CD4-positive, alpha-beta memory T cell (primary cell): Measurements from ENCODE around the gene FRMPD4. TPM values are rescaled to one million over a fixed set of nuclear protein-coding genes. Genes with fewer than 3 reads are reported as not detected.

Source experiments
- CTCF ChIA-PET: fragments of 350-600 bp; sonication (Branson Sonifier 250); formaldehyde crosslinking; loops from one replicate; lab custom pipeline; 2021; ENCODE audit warnings: inconsistent platforms; ENCODE audit not compliant: partially characterized antibody; lab: Charles Lee
- POLR2A ChIA-PET: fragments of 350-600 bp; sonication (Branson Sonifier 250); formaldehyde crosslinking; loops from one replicate; lab custom pipeline; 2021; ENCODE audit not compliant: partially characterized antibody; lab: Charles Lee
- DNase-seq, 5 donors: peaks; one replicate each; pipeline versions ENCODE4 v3.0.0 to v3.0.0-alpha.2; 2020 to 2022; ENCODE audit warnings: mixed read lengths in 1 of 5
- H3K27ac ChIP-seq: one replicate; pipeline ENCODE4 v1.7.0; 2013; ENCODE audit warnings: low read depth, low read length
- H3K27me3 ChIP-seq: 2 replicates; pipeline ENCODE4 v1.7.0; 2013; ENCODE audit warnings: mild to moderate bottlenecking, low read length, moderate library complexity; ENCODE audit not compliant: insufficient read depth
- H3K36me3 ChIP-seq: 2 replicates; pipeline ENCODE4 v1.7.0; 2013; ENCODE audit warnings: mild to moderate bottlenecking, low read length, moderate library complexity; ENCODE audit not compliant: insufficient read depth
- H3K4me1 ChIP-seq: 2 replicates; pipeline ENCODE4 v1.7.0; 2013; ENCODE audit warnings: mild to moderate bottlenecking, low read length, moderate library complexity; ENCODE audit not compliant: insufficient read depth
- H3K4me3 ChIP-seq, 2 donors: one replicate each; pipeline ENCODE4 v1.7.0; 2013; ENCODE audit warnings: low read length in 2 of 2, mild to moderate bottlenecking in 1 of 2
- H3K9me3 ChIP-seq, 2 donors: one replicate each; pipeline ENCODE4 v1.7.0; 2013; ENCODE audit warnings: low read length in 2 of 2, control low read depth in 1 of 2; ENCODE audit not compliant: control insufficient read depth in 1 of 2
- H3K27ac Mint-ChIP-seq, 7 donors: one replicate each; pipeline ENCODE4 v1.8.0; 2020 to 2021; ENCODE audit warnings: mixed read lengths in 7 of 7, mild to moderate bottlenecking in 6 of 7, inconsistent platforms in 3 of 7, moderate library complexity in 3 of 7
- H3K27me3 Mint-ChIP-seq, 2 donors: one replicate each; pipeline ENCODE4 v1.8.0; 2020 to 2021; ENCODE audit warnings: mixed read lengths in 2 of 2
- H3K36me3 Mint-ChIP-seq, 2 donors: one replicate each; pipeline ENCODE4 v1.8.0; 2020 to 2021; ENCODE audit warnings: mixed read lengths in 2 of 2, inconsistent platforms in 1 of 2, mild to moderate bottlenecking in 1 of 2
- H3K4me1 Mint-ChIP-seq, 4 donors: one replicate each; pipeline ENCODE4 v1.8.0; 2020 to 2021; ENCODE audit warnings: mixed read lengths in 4 of 4, mild to moderate bottlenecking in 1 of 4
- H3K4me3 Mint-ChIP-seq, 8 donors: one replicate each; pipeline ENCODE4 v1.8.0; 2020 to 2021; ENCODE audit warnings: mixed read lengths in 8 of 8, mild to moderate bottlenecking in 7 of 8, moderate library complexity in 6 of 8, inconsistent platforms in 3 of 8
- H3K9me3 Mint-ChIP-seq, 8 donors: one replicate each; pipeline ENCODE4 v1.8.0; 2020 to 2021; ENCODE audit warnings: mixed read lengths in 8 of 8, mild to moderate bottlenecking in 5 of 8, inconsistent platforms in 3 of 8, moderate library complexity in 1 of 8
- intact Hi-C: fragments of 100-400 bp; cut with micrococcal nuclease; formaldehyde crosslinking; loops from one replicate; pipeline ENCODE4 v1.15.1; 2023
- polyA plus RNA-seq, 2 donors: library from polyadenylated mRNA; unstranded; fragments of 300-500 nt; fragmentation: Illumina TruSeq; gene quantifications; one replicate each; pipeline ENCODE4 v1.2.3, GENCODE V29; 2021
- total RNA-seq, 2 experiments: library from RNA; stranded (reverse); gene quantifications; one replicate each; pipeline ENCODE4 v1.2.3, GENCODE V29; 2021

Gene FRMPD4
- total and polyA plus RNA-seq, 4 experiments from 2014 or later = not detected

GRCh38 chrX:12447448-12448064, 309.3 kb downstream of the FRMPD4 start:
- no peaks in the 10 kb centered on the region for H3K36me3 ChIP-seq
- intact Hi-C loops = no loop called here
- no peak overlapping the region for H3K27ac Mint-ChIP-seq
- no peaks in the 10 kb centered on the region for H3K9me3 ChIP-seq
- H3K36me3 Mint-ChIP-seq = no peaks in the 10 kb centered on the region
- POLR2A ChIA-PET = no interaction called here
- CTCF ChIA-PET = no interaction called here
- no peak overlapping the region for H3K4me3 ChIP-seq
- no peak overlapping the region for H3K27ac ChIP-seq
- no peak overlapping the region for H3K4me3 Mint-ChIP-seq
- H3K9me3 Mint-ChIP-seq = peaks cover 0 to 5% (median 0%) of the 10 kb centered on the region in 8 donors
- no peaks in the 10 kb centered on the region for H3K27me3 ChIP-seq
- H3K4me1 ChIP-seq = no peaks in the 10 kb centered on the region
- no peak for DNase-seq
- no peaks in the 10 kb centered on the region for H3K27me3 Mint-ChIP-seq
- H3K4me1 Mint-ChIP-seq = no peaks in the 10 kb centered on the region

GRCh38 chrX:12452268-12452667, 314.0 kb downstream of the FRMPD4 start:
- Histone ChIP-seq H3K27ac (no peak overlapping the region), H3K27me3 (no peaks in the 10 kb centered on the region), H3K4me1 (no peaks in the 10 kb centered on the region), H3K4me3 (no peak overlapping the region), H3K9me3 (no peaks in the 10 kb centered on the region), H3K36me3 (no peaks in the 10 kb centered on the region)
- CTCF ChIA-PET = no interaction called here
- no peaks in the 10 kb centered on the region for H3K27me3 Mint-ChIP-seq
- DNase-seq = no peak
- H3K4me1 Mint-ChIP-seq = no peaks in the 10 kb centered on the region
- intact Hi-C loops = no loop called here
- POLR2A ChIA-PET = no interaction called here
- no peak overlapping the region for H3K4me3 Mint-ChIP-seq
- H3K27ac Mint-ChIP-seq = no peak overlapping the region
- H3K9me3 Mint-ChIP-seq = peaks cover 0 to 5% (median 0%) of the 10 kb centered on the region in 8 donors
- no peaks in the 10 kb centered on the region for H3K36me3 Mint-ChIP-seq

- DNase-seq = no peak
- H3K27me3 Mint-ChIP-seq = no peaks in the 10 kb centered on the region
- H3K9me3 Mint-ChIP-seq = peaks cover 0 to 10% (median 0%) of the 10 kb centered on the region in 8 donors
- H3K4me3 ChIP-seq = no peak overlapping the region
- intact Hi-C loops = no loop called here
- no peaks in the 10 kb centered on the region for H3K9me3 ChIP-seq
- H3K4me1 Mint-ChIP-seq = no peaks in the 10 kb centered on the region
- H3K36me3 ChIP-seq = no peaks in the 10 kb centered on the region
- ChIA-PET POLR2A (no interaction called here), CTCF (no interaction called here)
- H3K27me3 ChIP-seq = no peaks in the 10 kb centered on the region
- no peak overlapping the region for H3K4me3 Mint-ChIP-seq
- H3K27ac Mint-ChIP-seq = no peak overlapping the region
- H3K27ac ChIP-seq = no peak overlapping the region
- no peaks in the 10 kb centered on the region for H3K4me1 ChIP-seq
- H3K36me3 Mint-ChIP-seq = no peaks in the 10 kb centered on the region
These were observed 322.7 kb downstream of the FRMPD4 start for GRCh38 chrX:12460929-12461328.

- Histone ChIP-seq H3K4me3 (no peak overlapping the region), H3K36me3 (no peaks in the 10 kb centered on the region), H3K27ac (no peak overlapping the region), H3K27me3 (no peaks in the 10 kb centered on the region), H3K9me3 (no peaks in the 10 kb centered on the region), H3K4me1 (no peaks in the 10 kb centered on the region)
- Mint-ChIP-seq H3K27me3 (no peaks in the 10 kb centered on the region), H3K27ac (no peak overlapping the region), H3K4me1 (no peaks in the 10 kb centered on the region), H3K36me3 (no peaks in the 10 kb centered on the region), H3K4me3 (no peak overlapping the region), H3K9me3 (peaks cover 0 to 7% (median 0%) of the 10 kb centered on the region in 8 donors)
- POLR2A ChIA-PET = no interaction called here
- intact Hi-C loops = no loop called here
- DNase-seq = no peak
- CTCF ChIA-PET = no interaction called here
These were observed 324.8 kb downstream of the FRMPD4 start for GRCh38 chrX:12463052-12463451.

- POLR2A ChIA-PET = no interaction called here
- H3K4me3 ChIP-seq = no peak overlapping the region
- no peaks in the 10 kb centered on the region for H3K9me3 ChIP-seq
- H3K4me1 ChIP-seq = no peaks in the 10 kb centered on the region
- no peaks in the 10 kb centered on the region for H3K36me3 ChIP-seq
- Mint-ChIP-seq H3K4me3 (no peak overlapping the region), H3K36me3 (no peaks in the 10 kb centered on the region), H3K27ac (no peak overlapping the region), H3K9me3 (peaks cover 0 to 7% (median 0%) of the 10 kb centered on the region in 8 donors), H3K4me1 (no peaks in the 10 kb centered on the region), H3K27me3 (no peaks in the 10 kb centered on the region)
- intact Hi-C loops = no loop called here
- CTCF ChIA-PET = no interaction called here
- no peaks in the 10 kb centered on the region for H3K27me3 ChIP-seq
- DNase-seq = no peak
- H3K27ac ChIP-seq = no peak overlapping the region
These were observed 325.6 kb downstream of the FRMPD4 start for GRCh38 chrX:12463873-12464272.

DNA sequence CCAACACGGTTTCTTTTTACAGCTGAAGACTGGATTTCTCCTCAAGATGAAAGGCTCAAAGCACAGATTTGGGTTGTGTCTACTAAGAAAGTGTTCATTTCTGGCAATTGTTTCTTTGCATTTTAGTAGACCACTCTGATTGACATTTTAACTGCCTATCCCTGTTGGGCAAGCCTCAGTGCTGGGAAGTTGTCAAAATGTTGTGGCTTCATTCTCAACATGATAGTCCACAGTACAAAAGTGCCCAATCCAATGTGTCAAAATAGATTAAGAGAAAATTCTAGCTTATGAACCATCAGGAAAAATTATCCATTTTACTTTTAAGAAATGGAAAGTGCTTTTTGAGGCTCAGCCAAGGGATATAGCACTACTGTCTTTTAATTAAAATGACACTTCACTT, 329.0 kb downstream of the FRMPD4 start:
- no peak for DNase-seq
- no peak overlapping the region for H3K27ac Mint-ChIP-seq
- H3K27me3 Mint-ChIP-seq = no peaks in the 10 kb centered on the region
- no peaks in the 10 kb centered on the region for H3K4me1 ChIP-seq
- no peak overlapping the region for H3K4me3 Mint-ChIP-seq
- no peaks in the 10 kb centered on the region for H3K9me3 ChIP-seq
- CTCF ChIA-PET = interaction anchor here (0.8 kb wide), 1 partner anchor 22 kb away, joined by 3 read pairs; no protein-coding TSS in a partner anchor
- no peaks in the 10 kb centered on the region for H3K36me3 ChIP-seq
- intact Hi-C loops = no loop called here
- H3K4me3 ChIP-seq = no peak overlapping the region
- peaks cover 0 to 5% (median 0%) of the 10 kb centered on the region in 8 donors for H3K9me3 Mint-ChIP-seq
- POLR2A ChIA-PET = no interaction called here
- H3K27me3 ChIP-seq = no peaks in the 10 kb centered on the region
- H3K4me1 Mint-ChIP-seq = no peaks in the 10 kb centered on the region
- H3K27ac ChIP-seq = no peak overlapping the region
- H3K36me3 Mint-ChIP-seq = no peaks in the 10 kb centered on the region

- H3K4me1 Mint-ChIP-seq = no peaks in the 10 kb centered on the region
- no peak overlapping the region for H3K27ac Mint-ChIP-seq
- H3K27me3 Mint-ChIP-seq = no peaks in the 10 kb centered on the region
- intact Hi-C loops = no loop called here
- no peak overlapping the region for H3K4me3 Mint-ChIP-seq
- H3K4me1 ChIP-seq = no peaks in the 10 kb centered on the region
- H3K9me3 ChIP-seq = no peaks in the 10 kb centered on the region
- no peak overlapping the region for H3K4me3 ChIP-seq
- H3K27ac ChIP-seq = no peak overlapping the region
- peaks cover 0 to 5% (median 1%) of the 10 kb centered on the region in 8 donors for H3K9me3 Mint-ChIP-seq
- no peaks in the 10 kb centered on the region for H3K36me3 ChIP-seq
- CTCF ChIA-PET = no interaction called here
- H3K27me3 ChIP-seq = no peaks in the 10 kb centered on the region
- POLR2A ChIA-PET = no interaction called here
- no peaks in the 10 kb centered on the region for H3K36me3 Mint-ChIP-seq
- no peak for DNase-seq
These were observed 331.0 kb downstream of the FRMPD4 start for GRCh38 chrX:12469296-12469695.
